ENCODE data around the gene SKOR1. TPM values are rescaled to one million over a fixed set of nuclear protein-coding genes. Genes with fewer than 3 reads are reported as not detected.

SKOR1 gene
- total and polyA plus RNA-seq, 2 of the 13 experiments (the other 11 are each of a cell fraction or from before 2014, with no cell fraction given), result 0.09 to 0.11 TPM

- no peak for TF ChIP-seq ZNF570 (CRISPR knock-in tag; IDR thresholded peaks at IDR 0.05; ENCODE audit: borderline replicate concordance)
- no peak for TF ChIP-seq MATR3 (CRISPR knock-in tag; IDR thresholded peaks at IDR 0.05)
- TF ChIP-seq CEBPG (CRISPR knock-in tag; IDR thresholded peaks at IDR 0.05), result 0 out of 2 replicates have a peak, but pooled peaks have one; percentile 4
- TF ChIP-seq TBL1XR1 (IDR thresholded peaks at IDR 0.05; ENCODE audit: borderline replicate concordance, low read length, partially characterized antibody), result peak; percentile 33
- no peak for TF ChIP-seq ZFP62 (CRISPR knock-in tag; IDR thresholded peaks at IDR 0.05)
- TF ChIP-seq MXD4 (CRISPR knock-in tag; IDR thresholded peaks at IDR 0.05), result peak; percentile 67; the same call in 1 of the 2 replicates
- no peak for TF ChIP-seq ZNF362 (CRISPR knock-in tag; IDR thresholded peaks at IDR 0.05; ENCODE audit: borderline replicate concordance)
- peak; percentile 66; the same call in 1 of the 2 replicates for TF ChIP-seq ZNF292 (CRISPR knock-in tag; IDR thresholded peaks at IDR 0.05; ENCODE audit: borderline replicate concordance, low read depth)
- TF ChIP-seq MBNL3 (CRISPR knock-in tag; conservative IDR thresholded peaks at IDR 0.05), result no peak
- TF ChIP-seq ZNF704 (CRISPR knock-in tag; IDR thresholded peaks at IDR 0.05; ENCODE audit: borderline replicate concordance), result 0 out of 2 replicates have a peak, but pooled peaks have one; percentile 52
- peak; percentile 84; the same call in 1 of the 2 replicates for TF ChIP-seq ZNF513 (CRISPR knock-in tag; conservative IDR thresholded peaks at IDR 0.05)
- peak; percentile 85 for TF ChIP-seq POLR2AphosphoS5 (IDR thresholded peaks at IDR 0.05; ENCODE audit: low read depth, low read length)
- no peak for TF ChIP-seq ZNF609 (CRISPR knock-in tag; IDR thresholded peaks at IDR 0.05; ENCODE audit: borderline replicate concordance)
- no peak for TF ChIP-seq ZNF616 (CRISPR knock-in tag; IDR thresholded peaks at IDR 0.05; ENCODE audit: low read depth)
- TF ChIP-seq CBX1 (IDR thresholded peaks at IDR 0.05; ENCODE audit: low read depth), result peak; percentile 38
- peak; percentile 83 for TF ChIP-seq TFDP2 (CRISPR knock-in tag; IDR thresholded peaks at IDR 0.05)
- peak; percentile 100 for TF ChIP-seq SNAPC2 (CRISPR knock-in tag; IDR thresholded peaks at IDR 0.05)
- TF ChIP-seq NFKBIZ (CRISPR knock-in tag; IDR thresholded peaks at IDR 0.05), result no peak
- no peak for TF ChIP-seq SP2 (CRISPR knock-in tag; IDR thresholded peaks at IDR 0.05)
These were observed 14.8 kb downstream of the SKOR1 start, which contains the start of gene RNU6-1 (continued) for GRCh38 chr15:67839929-67840748.

All from HepG2 (cell line).